Activated CD4-positive, alpha-beta memory T cell treated with anti-CD3 and anti-CD28 coated beads for 36 hours (primary cell): Measurements from ENCODE around the gene CACNB4. TPM values are rescaled to one million over a fixed set of nuclear protein-coding genes. Genes with fewer than 3 reads are reported as not detected.
"Not testable (repeated sequence)": the region's sequence is repeated elsewhere in the genome, so short reads cannot be mapped to it uniquely, and the experiment has no call there.

Experiments
- CTCF ChIA-PET: fragments of 350-600 bp; sonication (Branson Sonifier 250); formaldehyde crosslinking; loops from one replicate; lab custom pipeline; 2021; ENCODE audit warnings: antibody characterized with exemption, inconsistent platforms; lab: Charles Lee
- POLR2A ChIA-PET: fragments of 350-600 bp; sonication (Branson Sonifier 250); formaldehyde crosslinking; loops from one replicate; lab custom pipeline; 2021; ENCODE audit warnings: antibody characterized with exemption; lab: Charles Lee
- DNase-seq: peaks from one replicate; pipeline ENCODE4 v3.0.0-alpha.2; 2020
- H3K27ac Mint-ChIP-seq: one replicate; pipeline ENCODE4 v1.8.0; 2021; ENCODE audit warnings: mixed read lengths
- H3K27me3 Mint-ChIP-seq: one replicate; pipeline ENCODE4 v1.8.0; 2021; ENCODE audit warnings: mixed read lengths
- H3K36me3 Mint-ChIP-seq: one replicate; pipeline ENCODE4 v1.8.0; 2021; ENCODE audit warnings: mixed read lengths
- H3K4me1 Mint-ChIP-seq: one replicate; pipeline ENCODE4 v1.8.0; 2021; ENCODE audit warnings: low read depth, mixed read lengths
- H3K4me3 Mint-ChIP-seq: one replicate; pipeline ENCODE4 v1.8.0; 2021; ENCODE audit warnings: mild to moderate bottlenecking, mixed read lengths
- H3K9me3 Mint-ChIP-seq: one replicate; pipeline ENCODE4 v1.8.0; 2021; ENCODE audit warnings: mixed read lengths
- intact Hi-C: fragments of 100-400 bp; cut with micrococcal nuclease; formaldehyde crosslinking; loops from one replicate; pipeline ENCODE4 v1.15.1; 2023
- total RNA-seq, 2 experiments: library from RNA; stranded (reverse); gene quantifications; one replicate each; pipeline ENCODE4 v1.2.3, GENCODE V29; 2021

The CACNB4 gene
- total RNA-seq, 2 experiments from 2014 or later = 0.19 to 0.48 TPM

- POLR2A ChIA-PET = no interaction called here
These were observed 171.2 kb downstream of the CACNB4 start for GRCh38 chr2:151927501-151928221.

GRCh38 chr2:151922845-151923666 lies 175.8 kb downstream of the CACNB4 start:
- Mint-ChIP-seq H3K4me3 (no peak overlapping the region), H3K9me3 (no peaks in the 10 kb centered on the region), H3K36me3 (no peaks in the 10 kb centered on the region), H3K27ac (no peak overlapping the region), H3K27me3 (peaks cover 12% of the 10 kb centered on the region), H3K4me1 (no peaks in the 10 kb centered on the region)
- DNase-seq = no peak
- intact Hi-C loops = no loop called here
- ChIA-PET CTCF (no interaction called here), POLR2A (no interaction called here)

More at GRCh38 chr2:151927501-151928221, 171.2 kb downstream of the CACNB4 start:
- DNase-seq = no peak
- CTCF ChIA-PET = no interaction called here
- no peak overlapping the region for H3K4me3 Mint-ChIP-seq
- no peaks in the 10 kb centered on the region for H3K4me1 Mint-ChIP-seq
- H3K36me3 Mint-ChIP-seq = no peaks in the 10 kb centered on the region
- intact Hi-C loops = no loop called here
- peaks cover 15% of the 10 kb centered on the region for H3K27me3 Mint-ChIP-seq
- no peaks in the 10 kb centered on the region for H3K9me3 Mint-ChIP-seq
- no peak overlapping the region for H3K27ac Mint-ChIP-seq

GRCh38 chr2:151919786-151920185 lies 179.1 kb downstream of the CACNB4 start:
- H3K36me3 Mint-ChIP-seq = no peaks in the 10 kb centered on the region
- no peaks in the 10 kb centered on the region for H3K4me1 Mint-ChIP-seq
- H3K9me3 Mint-ChIP-seq = no peaks in the 10 kb centered on the region
- intact Hi-C loops = no loop called here
- no peak overlapping the region for H3K4me3 Mint-ChIP-seq
- peaks cover under 1% of the 10 kb centered on the region for H3K27me3 Mint-ChIP-seq
- H3K27ac Mint-ChIP-seq = no peak overlapping the region
- DNase-seq = no peak
- ChIA-PET POLR2A (no interaction called here), CTCF (no interaction called here)

GRCh38 chr2:151918308-151918707 lies 180.5 kb downstream of the CACNB4 start:
- H3K36me3 Mint-ChIP-seq = no peaks in the 10 kb centered on the region
- DNase-seq = no peak
- H3K27ac Mint-ChIP-seq = no peak overlapping the region
- peaks cover 9% of the 10 kb centered on the region for H3K27me3 Mint-ChIP-seq
- H3K9me3 Mint-ChIP-seq = no peaks in the 10 kb centered on the region
- POLR2A ChIA-PET = no interaction called here
- H3K4me1 Mint-ChIP-seq = no peaks in the 10 kb centered on the region
- no peak overlapping the region for H3K4me3 Mint-ChIP-seq
- CTCF ChIA-PET = no interaction called here
- intact Hi-C loops = no loop called here

- DNase-seq = no peak
- H3K4me3 Mint-ChIP-seq = no peak overlapping the region
- POLR2A ChIA-PET = no interaction called here
- peaks cover 14% of the 10 kb centered on the region for H3K27me3 Mint-ChIP-seq
- no peaks in the 10 kb centered on the region for H3K36me3 Mint-ChIP-seq
- intact Hi-C loops = no loop called here
- no peak overlapping the region for H3K27ac Mint-ChIP-seq
- H3K9me3 Mint-ChIP-seq = no peaks in the 10 kb centered on the region
- H3K4me1 Mint-ChIP-seq = no peaks in the 10 kb centered on the region
- CTCF ChIA-PET = no interaction called here
These were observed 182.2 kb downstream of the CACNB4 start for GRCh38 chr2:151916632-151917031.

GRCh38 chr2:151915629-151916025 lies 183.2 kb downstream of the CACNB4 start:
- H3K4me1 Mint-ChIP-seq, CTCF ChIA-PET, H3K27ac Mint-ChIP-seq, H3K4me3 Mint-ChIP-seq, intact Hi-C loops, POLR2A ChIA-PET, DNase-seq, H3K9me3 Mint-ChIP-seq, H3K36me3 Mint-ChIP-seq: not testable (repeated sequence)
- H3K27me3 Mint-ChIP-seq = peaks cover 14% of the 10 kb centered on the region

GRCh38 chr2:151914989-151915628 lies 183.7 kb downstream of the CACNB4 start:
- intact Hi-C loops = no loop called here
- no peaks in the 10 kb centered on the region for H3K9me3 Mint-ChIP-seq
- no peaks in the 10 kb centered on the region for H3K4me1 Mint-ChIP-seq
- ChIA-PET POLR2A (no interaction called here), CTCF (no interaction called here)
- peaks cover 14% of the 10 kb centered on the region for H3K27me3 Mint-ChIP-seq
- DNase-seq = no peak
- no peak overlapping the region for H3K4me3 Mint-ChIP-seq
- no peak overlapping the region for H3K27ac Mint-ChIP-seq
- H3K36me3 Mint-ChIP-seq = no peaks in the 10 kb centered on the region

- CTCF ChIA-PET = no interaction called here
- intact Hi-C loops = no loop called here
These were observed 190.5 kb downstream of the CACNB4 start for GRCh38 chr2:151908204-151908882.

GRCh38 chr2:151907286-151908203 lies 191.3 kb downstream of the CACNB4 start:
- Mint-ChIP-seq H3K27ac (no peak overlapping the region), H3K27me3 (peaks cover 9% of the 10 kb centered on the region), H3K36me3 (no peaks in the 10 kb centered on the region), H3K9me3 (no peaks in the 10 kb centered on the region), H3K4me1 (no peaks in the 10 kb centered on the region), H3K4me3 (no peak overlapping the region)
- DNase-seq = no peak
- ChIA-PET CTCF (no interaction called here), POLR2A (no interaction called here)
- intact Hi-C loops = no loop called here

More at GRCh38 chr2:151908204-151908882, 190.5 kb downstream of the CACNB4 start:
- no peaks in the 10 kb centered on the region for H3K36me3 Mint-ChIP-seq
- POLR2A ChIA-PET = no interaction called here
- peaks cover 9% of the 10 kb centered on the region for H3K27me3 Mint-ChIP-seq
- no peaks in the 10 kb centered on the region for H3K9me3 Mint-ChIP-seq
- no peak overlapping the region for H3K4me3 Mint-ChIP-seq
- H3K27ac Mint-ChIP-seq = no peak overlapping the region
- no peak for DNase-seq
- H3K4me1 Mint-ChIP-seq = no peaks in the 10 kb centered on the region

- ChIA-PET POLR2A (interaction anchor here (0.8 kb wide), 1 partner anchor 26 kb away, joined by 4 read pairs; no protein-coding TSS in a partner anchor), CTCF (no interaction called here)
- H3K9me3 Mint-ChIP-seq = no peaks in the 10 kb centered on the region
- no peaks in the 10 kb centered on the region for H3K36me3 Mint-ChIP-seq
- DNase-seq = no peak
- peaks cover 4% of the 10 kb centered on the region for H3K27me3 Mint-ChIP-seq
- intact Hi-C loops = no loop called here
- no peak overlapping the region for H3K4me3 Mint-ChIP-seq
- H3K4me1 Mint-ChIP-seq = no peaks in the 10 kb centered on the region
- no peak overlapping the region for H3K27ac Mint-ChIP-seq
These were observed 192.2 kb downstream of the CACNB4 start for GRCh38 chr2:151906633-151906998.

- CTCF ChIA-PET = interaction anchor here (0.8 kb wide), 1 partner anchor 120 kb away, joined by 3 read pairs; no protein-coding TSS in a partner anchor
- intact Hi-C loops = no loop called here
These were observed 192.7 kb downstream of the CACNB4 start for GRCh38 chr2:151905963-151906632.

More at GRCh38 chr2:151905963-151906632, 192.7 kb downstream of the CACNB4 start:
- no peak for DNase-seq
- Mint-ChIP-seq H3K36me3 (no peaks in the 10 kb centered on the region), H3K27ac (no peak overlapping the region), H3K4me1 (no peaks in the 10 kb centered on the region), H3K4me3 (no peak overlapping the region), H3K9me3 (no peaks in the 10 kb centered on the region), H3K27me3 (peaks cover 4% of the 10 kb centered on the region)
- POLR2A ChIA-PET = interaction anchor here (0.8 kb wide), 1 partner anchor 26 kb away, joined by 4 read pairs; no protein-coding TSS in a partner anchor
